Gastrocnemius medialis (tissue), 4 donors: Measurements from ENCODE around the gene KPNA3.

Source experiments
- CTCF ChIP-seq, 5 experiments: fragments of 450-650 bp in 3 of 5; fragments of 200-600 bp in 2 of 5; sonication (generic) in 2 of 5; IDR thresholded peaks in 4 of 5; conservative IDR thresholded peaks in 1 of 5; 1 replicate in 4 of 5; 2 replicates in 1 of 5; pipeline ENCODE4 v1.5.1; 2016 to 2019; ENCODE audit warnings: antibody characterized with exemption in 5 of 5, mild to moderate bottlenecking in 3 of 5, moderate library complexity in 3 of 5
- POLR2A ChIP-seq, 2 donors: fragments of 450-650 bp; IDR thresholded peaks; one replicate each; pipeline ENCODE4 v1.6.1; 2017; ENCODE audit warnings: antibody characterized with exemption in 2 of 2, mild to moderate bottlenecking in 2 of 2, moderate library complexity in 2 of 2

GRCh38 chr13:49789968-49790367 is 2.5 kb downstream of the KPNA3 start:
- TF ChIP-seq CTCF (IDR thresholded peaks at IDR 0.05 in 4 of 5, conservative IDR thresholded peaks at IDR 0.05 in 1 of 5) (no peak), POLR2A (IDR thresholded peaks at IDR 0.05) (no peak)
